Ovary (tissue), 3 donors: ENCODE results near the gene MT1X.

Source experiments
- CTCF ChIP-seq, 3 donors: fragments of 450-650 bp in 2 of 3; fragments of 200-600 bp in 1 of 3; IDR thresholded peaks; one replicate each; pipeline versions ENCODE4 v1.5.1 to v1.8.0; 2016 to 2022; ENCODE audit warnings: antibody characterized with exemption in 3 of 3, mild to moderate bottlenecking in 1 of 3
- POLR2A ChIP-seq: fragments of 450-650 bp; IDR thresholded peaks from one replicate; pipeline ENCODE4 v1.6.1; 2017; ENCODE audit warnings: antibody characterized with exemption, mild to moderate bottlenecking, moderate library complexity
- donor health status: DM: no; HTN: no; CAD: no.

GRCh38 chr16:56724191-56724590 lies 41.9 kb downstream of the MT1X start:
- TF ChIP-seq CTCF (IDR thresholded peaks at IDR 0.05) = no peak
- no peak for TF ChIP-seq POLR2A
